Measurements from ENCODE around the gene RREB1. TPM values are rescaled to one million over a fixed set of nuclear protein-coding genes. Genes with fewer than 3 reads are reported as not detected.
A peak's percentile ranks its signal among the peaks of the same experiment; 100 is the strongest.

The RREB1 gene
- total RNA-seq, 1 donor from 2014 or later = 41.8 TPM

DNA sequence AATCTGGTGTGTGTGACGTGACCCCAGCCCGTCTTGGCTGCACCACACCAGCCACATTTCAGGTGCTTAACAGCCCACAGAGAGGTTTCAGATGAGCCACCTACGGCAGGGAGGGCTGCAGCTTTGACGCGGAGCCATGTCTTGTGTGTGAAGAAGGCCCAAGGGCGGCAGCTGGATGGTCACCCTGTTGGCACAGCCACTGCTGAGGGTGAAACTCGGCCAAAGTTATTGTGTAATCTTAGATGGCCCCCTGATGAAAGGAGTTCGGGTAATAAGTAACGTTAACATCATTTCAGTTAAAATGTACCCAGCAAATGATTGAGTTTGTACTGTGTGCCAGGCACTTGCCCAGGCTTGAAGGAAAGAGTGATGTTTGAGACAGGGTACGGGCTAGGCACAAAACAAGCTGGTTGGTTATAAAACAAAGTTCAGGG is 108.1 kb downstream of the RREB1 start:
- no peak overlapping the region for H3K4me3 ChIP-seq (ENCODE audit: insufficient read depth, low read depth, low read length)
- no peak overlapping the region for H3K9ac ChIP-seq (ENCODE audit: low read length)
- no peaks in the 10 kb centered on the region for H3K9me3 ChIP-seq (ENCODE audit: insufficient read depth, low read depth, low read length)
- no peak overlapping the region for H3K27ac Mint-ChIP-seq (ENCODE audit: unreplicated experiment)
- no peaks in the 10 kb centered on the region for H3K79me2 ChIP-seq (ENCODE audit: insufficient read depth, low read length)
- peaks cover 47% of the 10 kb centered on the region for H3K36me3 Mint-ChIP-seq (ENCODE audit: low read depth, unreplicated experiment)
- peaks cover 22% of the 10 kb centered on the region for H3K4me1 Mint-ChIP-seq (ENCODE audit: low read depth, unreplicated experiment)
- H3K27me3 ChIP-seq (ENCODE audit: insufficient read depth, low read length) = no peaks in the 10 kb centered on the region
- no peak overlapping the region for H3K27ac ChIP-seq (ENCODE audit: low read depth, low read length)
- TF ChIP-seq EZH2 (IDR thresholded peaks at IDR 0.05; ENCODE audit: insufficient read depth, low read length) = no peak
- TF ChIP-seq, protein P1, sequence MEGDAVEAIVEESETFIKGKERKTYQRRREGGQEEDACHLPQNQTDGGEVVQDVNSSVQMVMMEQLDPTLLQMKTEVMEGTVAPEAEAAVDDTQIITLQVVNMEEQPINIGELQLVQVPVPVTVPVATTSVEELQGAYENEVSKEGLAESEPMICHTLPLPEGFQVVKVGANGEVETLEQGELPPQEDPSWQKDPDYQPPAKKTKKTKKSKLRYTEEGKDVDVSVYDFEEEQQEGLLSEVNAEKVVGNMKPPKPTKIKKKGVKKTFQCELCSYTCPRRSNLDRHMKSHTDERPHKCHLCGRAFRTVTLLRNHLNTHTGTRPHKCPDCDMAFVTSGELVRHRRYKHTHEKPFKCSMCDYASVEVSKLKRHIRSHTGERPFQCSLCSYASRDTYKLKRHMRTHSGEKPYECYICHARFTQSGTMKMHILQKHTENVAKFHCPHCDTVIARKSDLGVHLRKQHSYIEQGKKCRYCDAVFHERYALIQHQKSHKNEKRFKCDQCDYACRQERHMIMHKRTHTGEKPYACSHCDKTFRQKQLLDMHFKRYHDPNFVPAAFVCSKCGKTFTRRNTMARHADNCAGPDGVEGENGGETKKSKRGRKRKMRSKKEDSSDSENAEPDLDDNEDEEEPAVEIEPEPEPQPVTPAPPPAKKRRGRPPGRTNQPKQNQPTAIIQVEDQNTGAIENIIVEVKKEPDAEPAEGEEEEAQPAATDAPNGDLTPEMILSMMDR (IDR thresholded peaks at IDR 0.05; ENCODE audit: insufficient read depth, low read depth, low read length) = no peak
- no peak overlapping the region for H3K4me2 ChIP-seq (ENCODE audit: low read length)
- no peak overlapping the region for H2AFZ ChIP-seq (ENCODE audit: low read depth, low read length)
- H3K36me3 ChIP-seq (ENCODE audit: insufficient read depth, low read length) = peaks cover 29% of the 10 kb centered on the region
- no peak for DNase-seq (ENCODE audit: low read depth)
- FAIRE-seq = no peak
- no peaks in the 10 kb centered on the region for H3K9me3 Mint-ChIP-seq (ENCODE audit: unreplicated experiment)
- H3K4me1 ChIP-seq (ENCODE audit: insufficient read depth, low read length) = peaks cover 19% of the 10 kb centered on the region
- H3K4me3 Mint-ChIP-seq (ENCODE audit: unreplicated experiment) = no peak overlapping the region
- no peaks in the 10 kb centered on the region for H3K27me3 Mint-ChIP-seq (ENCODE audit: low read depth, unreplicated experiment)
- H4K20me1 ChIP-seq (ENCODE audit: insufficient read depth, low read length) = peaks cover 54% of the 10 kb centered on the region

DNA sequence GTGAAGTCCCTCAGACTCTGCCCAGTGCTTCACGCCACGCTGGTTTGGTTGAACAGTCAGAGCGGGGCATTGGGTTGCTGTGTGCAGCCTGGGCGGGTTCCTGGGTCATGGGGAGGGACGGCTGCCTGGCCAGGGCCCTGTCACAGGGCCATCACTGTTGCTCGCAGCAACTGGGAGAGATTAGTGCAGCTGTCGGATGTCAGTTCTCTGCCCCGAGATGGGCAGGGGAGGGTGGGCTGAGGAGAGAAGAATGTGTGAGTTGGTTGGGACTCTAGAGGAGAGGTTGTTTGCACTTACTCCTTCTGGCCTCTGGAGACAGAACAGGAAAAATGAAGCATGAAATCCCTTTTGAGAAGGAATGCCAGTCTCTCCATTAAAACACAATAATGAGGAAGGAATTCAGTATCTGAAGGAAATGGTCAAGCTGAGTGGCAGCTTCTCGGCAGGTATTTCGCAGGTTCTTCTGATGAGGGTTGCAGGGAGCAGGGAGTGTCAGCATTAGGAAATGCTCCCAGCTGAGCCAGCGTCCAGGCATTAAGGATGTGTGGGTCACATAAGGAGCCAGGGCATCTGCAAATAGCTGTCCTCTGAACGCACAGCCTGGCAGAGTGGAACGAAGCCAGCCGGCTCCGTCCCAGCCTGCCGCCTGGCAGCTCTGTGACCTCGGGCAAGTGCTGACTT is 109.3 kb downstream of the RREB1 start:
- H3K79me2 ChIP-seq (ENCODE audit: insufficient read depth, low read length) = no peaks in the 10 kb centered on the region
- TF ChIP-seq, protein P1 (IDR thresholded peaks at IDR 0.05; ENCODE audit: insufficient read depth, low read depth, low read length) = peak; percentile 18
- TF ChIP-seq EZH2 (IDR thresholded peaks at IDR 0.05; ENCODE audit: insufficient read depth, low read length) = no peak
- H2AFZ ChIP-seq (ENCODE audit: low read depth, low read length) = no peak overlapping the region
- no peak for FAIRE-seq
- H3K4me3 ChIP-seq (ENCODE audit: insufficient read depth, low read depth, low read length) = no peak overlapping the region
- H3K36me3 Mint-ChIP-seq (ENCODE audit: low read depth, unreplicated experiment) = peaks cover 39% of the 10 kb centered on the region
- no peak overlapping the region for H3K27ac ChIP-seq (ENCODE audit: low read depth, low read length)
- H3K36me3 ChIP-seq (ENCODE audit: insufficient read depth, low read length) = peaks cover 21% of the 10 kb centered on the region
- H3K9me3 Mint-ChIP-seq (ENCODE audit: unreplicated experiment) = no peaks in the 10 kb centered on the region
- no peaks in the 10 kb centered on the region for H3K9me3 ChIP-seq (ENCODE audit: insufficient read depth, low read depth, low read length)
- no peak overlapping the region for H3K9ac ChIP-seq (ENCODE audit: low read length)
- no peaks in the 10 kb centered on the region for H3K27me3 ChIP-seq (ENCODE audit: insufficient read depth, low read length)
- no peak overlapping the region for H3K4me3 Mint-ChIP-seq (ENCODE audit: unreplicated experiment)
- H3K4me1 Mint-ChIP-seq (ENCODE audit: low read depth, unreplicated experiment) = peaks cover 22% of the 10 kb centered on the region
- no peak overlapping the region for H3K27ac Mint-ChIP-seq (ENCODE audit: unreplicated experiment)
- no peak for DNase-seq (ENCODE audit: low read depth)
- peaks cover 19% of the 10 kb centered on the region for H3K4me1 ChIP-seq (ENCODE audit: insufficient read depth, low read length)
- no peaks in the 10 kb centered on the region for H3K27me3 Mint-ChIP-seq (ENCODE audit: low read depth, unreplicated experiment)
- H4K20me1 ChIP-seq (ENCODE audit: insufficient read depth, low read length) = peaks cover 61% of the 10 kb centered on the region
- no peak overlapping the region for H3K4me2 ChIP-seq (ENCODE audit: low read length)

GRCh38 chr6:7218406-7218988 is 110.7 kb downstream of the RREB1 start:
- no peaks in the 10 kb centered on the region for H3K79me2 ChIP-seq (ENCODE audit: insufficient read depth, low read length)
- no peaks in the 10 kb centered on the region for H3K27me3 Mint-ChIP-seq (ENCODE audit: low read depth, unreplicated experiment)
- no peaks in the 10 kb centered on the region for H3K9me3 ChIP-seq (ENCODE audit: insufficient read depth, low read depth, low read length)
- H3K4me1 ChIP-seq (ENCODE audit: insufficient read depth, low read length) = peaks cover 19% of the 10 kb centered on the region
- H3K36me3 ChIP-seq (ENCODE audit: insufficient read depth, low read length) = peaks cover 17% of the 10 kb centered on the region
- no peak overlapping the region for H3K9ac ChIP-seq (ENCODE audit: low read length)
- peaks cover 65% of the 10 kb centered on the region for H4K20me1 ChIP-seq (ENCODE audit: insufficient read depth, low read length)
- H3K27ac ChIP-seq (ENCODE audit: low read depth, low read length) = no peak overlapping the region
- H3K27me3 ChIP-seq (ENCODE audit: insufficient read depth, low read length) = no peaks in the 10 kb centered on the region
- no peaks in the 10 kb centered on the region for H3K9me3 Mint-ChIP-seq (ENCODE audit: unreplicated experiment)
- FAIRE-seq = no peak
- H3K4me2 ChIP-seq (ENCODE audit: low read length) = no peak overlapping the region
- H3K4me1 Mint-ChIP-seq (ENCODE audit: low read depth, unreplicated experiment) = peaks cover 22% of the 10 kb centered on the region
- TF ChIP-seq, protein P1 (IDR thresholded peaks at IDR 0.05; ENCODE audit: insufficient read depth, low read depth, low read length) = no peak
- no peak for TF ChIP-seq EZH2 (IDR thresholded peaks at IDR 0.05; ENCODE audit: insufficient read depth, low read length)
- no peak overlapping the region for H2AFZ ChIP-seq (ENCODE audit: low read depth, low read length)
- H3K4me3 Mint-ChIP-seq (ENCODE audit: unreplicated experiment) = no peak overlapping the region
- no peak overlapping the region for H3K27ac Mint-ChIP-seq (ENCODE audit: unreplicated experiment)
- DNase-seq (ENCODE audit: low read depth) = no peak
- H3K36me3 Mint-ChIP-seq (ENCODE audit: low read depth, unreplicated experiment) = peaks cover 31% of the 10 kb centered on the region
- H3K4me3 ChIP-seq (ENCODE audit: insufficient read depth, low read depth, low read length) = no peak overlapping the region
